PC-9 (cell line): ENCODE measurements around the gene XYLB.

Experiments
- CTCF ChIP-seq: fragments of 200-600 bp; sonication (generic); conservative IDR thresholded peaks from 2 replicates; pipeline ENCODE4 v1.6.1; 2017; ENCODE audit warnings: mixed run types, antibody characterized with exemption, mild to moderate bottlenecking, moderate library complexity
- EZH2 ChIP-seq: fragments of 200-600 bp; sonication (generic); IDR thresholded peaks from 2 replicates; pipeline ENCODE4 v1.8.0; 2017; ENCODE audit warnings: antibody characterized with exemption, low read depth

GRCh38 chr3:38364721-38365400 lies 18.3 kb downstream of the XYLB start:
- TF ChIP-seq CTCF (no peak), EZH2 (no peak)
